Right atrium auricular region (tissue), 2 donors: Measurements from ENCODE around the gene TMEM11. TPM values are rescaled to one million over a fixed set of nuclear protein-coding genes. Genes with fewer than 3 reads are reported as not detected.

Experiments
- DNase-seq: peaks from one replicate; pipeline ENCODE4 v3.0.0-alpha.2; 2019; ENCODE audit warnings: low spot score
- H3K27ac ChIP-seq, 2 donors: fragments of 200-600 bp; sonication (generic); 1 replicate in 1 of 2; 2 replicates in 1 of 2; pipeline ENCODE4 v1.5.1; 2016 to 2019
- H3K27me3 ChIP-seq, 2 donors: fragments of 200-600 bp; sonication (generic); one replicate each; pipeline versions ENCODE4 v1.5.1 to v1.6.0; 2017 to 2019
- H3K36me3 ChIP-seq: fragments of 200-600 bp; sonication (generic); one replicate; pipeline ENCODE4 v1.5.1; 2016
- H3K4me1 ChIP-seq, 2 donors: fragments of 200-600 bp; sonication (generic); one replicate each; pipeline versions ENCODE4 v1.5.1 to v1.6.0; 2017 to 2019
- H3K4me3 ChIP-seq, 2 donors: fragments of 200-600 bp; sonication (generic); 1 replicate in 1 of 2; 2 replicates in 1 of 2; pipeline ENCODE4 v1.5.1; 2017 to 2019; ENCODE audit warnings: mild to moderate bottlenecking in 1 of 2, moderate library complexity in 1 of 2
- H3K9me3 ChIP-seq, 2 donors: fragments of 200-600 bp; sonication (generic); one replicate each; pipeline ENCODE4 v1.5.1; 2019
- CTCF ChIP-seq, 2 donors: fragments of 200-600 bp; sonication (generic); IDR thresholded peaks; one replicate each; pipeline ENCODE4 v1.5.1; 2019; ENCODE audit warnings: antibody characterized with exemption in 2 of 2
- total RNA-seq, 2 donors: library from RNA; depleted of rRNA; stranded (reverse); fragments of >200 nt; gene quantifications; one replicate each; pipeline ENCODE4 v1.1.0, GENCODE V29; 2016

TMEM11 gene
- total RNA-seq, 2 donors from 2014 or later = 25.5 to 27.2 TPM

GRCh38 chr17:21252796-21253645, 39.1 kb upstream of the TMEM11 start, which contains the start of gene NATD1:
Gene NATD1, minus strand, starts transcription at chr17:21253410. Its CDS starts 146 bp downstream, at chr17:21253264.
- Histone ChIP-seq H3K4me1 (peaks cover 0 to 52% of the 10 kb centered on the region in 2 donors), H3K27ac (peak within 1 kb of the TSS; percentile 76 to 79), H3K4me3 (peak within 1 kb of the TSS; percentile 65 to 71), H3K27me3 (no peaks in the 10 kb centered on the region), H3K36me3 (no peaks in the 10 kb centered on the region), H3K9me3 (no peaks in the 10 kb centered on the region)
- no peak for TF ChIP-seq CTCF (IDR thresholded peaks at IDR 0.05)
- DNase-seq = peak; percentile 95

GRCh38 chr17:21252289-21252795, 38.4 kb upstream of the TMEM11 start:
- no peaks in the 10 kb centered on the region for H3K27me3 ChIP-seq
- H3K36me3 ChIP-seq = no peaks in the 10 kb centered on the region
- no peak for DNase-seq
- peak overlapping the region; percentile 76 to 78 for H3K27ac ChIP-seq
- H3K4me3 ChIP-seq = peak overlapping the region; percentile 65 to 71
- H3K4me1 ChIP-seq = peaks cover 0 to 52% of the 10 kb centered on the region in 2 donors
- no peaks in the 10 kb centered on the region for H3K9me3 ChIP-seq
- TF ChIP-seq CTCF (IDR thresholded peaks at IDR 0.05) = no peak

- no peaks in the 10 kb centered on the region for H3K9me3 ChIP-seq
- H3K4me1 ChIP-seq = peaks cover 0 to 52% of the 10 kb centered on the region in 2 donors
- no peak for TF ChIP-seq CTCF (IDR thresholded peaks at IDR 0.05)
- DNase-seq = no peak
- H3K27ac ChIP-seq = peak overlapping the region; percentile 76 to 78
- H3K27me3 ChIP-seq = no peaks in the 10 kb centered on the region
- H3K4me3 ChIP-seq = no peak overlapping the region
- H3K36me3 ChIP-seq = no peaks in the 10 kb centered on the region
Measured at GRCh38 chr17:21251337-21252010, 37.5 kb upstream of the TMEM11 start.

GRCh38 chr17:21250854-21251253, 36.9 kb upstream of the TMEM11 start:
- no peak for DNase-seq
- Histone ChIP-seq H3K36me3 (no peaks in the 10 kb centered on the region), H3K4me1 (peaks cover 0 to 59% of the 10 kb centered on the region in 2 donors), H3K4me3 (no peak overlapping the region), H3K27ac (peak overlapping the region; percentile 76 to 78), H3K9me3 (no peaks in the 10 kb centered on the region), H3K27me3 (no peaks in the 10 kb centered on the region)
- TF ChIP-seq CTCF (IDR thresholded peaks at IDR 0.05) = no peak

- Histone ChIP-seq H3K4me1 (peaks cover 0 to 62% of the 10 kb centered on the region in 2 donors), H3K4me3 (no peak overlapping the region), H3K9me3 (no peaks in the 10 kb centered on the region), H3K27ac (peak overlapping the region; percentile 76 to 78), H3K36me3 (no peaks in the 10 kb centered on the region), H3K27me3 (no peaks in the 10 kb centered on the region)
- no peak for DNase-seq
- no peak for TF ChIP-seq CTCF (IDR thresholded peaks at IDR 0.05)
Measured at GRCh38 chr17:21249920-21250703, 36.2 kb upstream of the TMEM11 start.
